Lower leg skin (tissue), 4 donors: Measurements from ENCODE around the gene FOXA1. TPM values are rescaled to one million over a fixed set of nuclear protein-coding genes. Genes with fewer than 3 reads are reported as not detected.

Experiments used
- DNase-seq, 2 donors: peaks; one replicate each; pipeline ENCODE4 v3.0.0-alpha.2; 2019; ENCODE audit warnings: low spot score in 2 of 2
- H3K4me3 ChIP-seq: fragments of 200-600 bp; sonication (generic); 2 replicates; pipeline ENCODE4 v1.5.1; 2017; ENCODE audit warnings: mild to moderate bottlenecking, low read depth; ENCODE audit not compliant: poor library complexity, severe bottlenecking
- CTCF ChIP-seq, 3 donors: fragments of 450-650 bp; IDR thresholded peaks; one replicate each; pipeline ENCODE4 v1.5.1; 2016; ENCODE audit warnings: antibody characterized with exemption in 3 of 3, mild to moderate bottlenecking in 3 of 3, moderate library complexity in 2 of 3
- POLR2A ChIP-seq, 2 donors: fragments of 450-650 bp; IDR thresholded peaks; one replicate each; pipeline ENCODE4 v1.6.1; 2016 to 2017; ENCODE audit warnings: antibody characterized with exemption in 2 of 2, mild to moderate bottlenecking in 1 of 2, moderate library complexity in 1 of 2
- WGBS, 2 donors: methylation state at CpG; one replicate each; pipeline ENCODE4 v1.1.5; 2018; 5-methylcytosine and 5-hydroxymethylcytosine counted together
- intact Hi-C: fragments of 100-400 bp; cut with DNase I; formaldehyde crosslinking; loops from one replicate; pipeline ENCODE4 v1.15.0; 2023; ENCODE audit warnings: low total_unique reads
- total RNA-seq, 4 donors: library from RNA; depleted of rRNA; stranded (reverse); fragments of >200 nt; gene quantifications; one replicate each; pipeline ENCODE4 v1.1.0, GENCODE V29; 2016

The FOXA1 gene
- total RNA-seq, 4 donors from 2014 or later: 2.7 to 9.8 (median 7.5) TPM

- no peak for TF ChIP-seq CTCF (IDR thresholded peaks at IDR 0.05)
- TF ChIP-seq POLR2A (IDR thresholded peaks at IDR 0.05): no peak
- no peak for DNase-seq
Measured at GRCh38 chr14:37596790-37597472, 1.9 kb upstream of the FOXA1 start.

GRCh38 chr14:37595809-37596621 lies 966 bp upstream of the FOXA1 start:
- intact Hi-C loops: no loop called here
- H3K4me3 ChIP-seq: no peak overlapping the region
- no peak for DNase-seq
- TF ChIP-seq CTCF (IDR thresholded peaks at IDR 0.05): no peak
- no peak for TF ChIP-seq POLR2A (IDR thresholded peaks at IDR 0.05)
- 5 to 6% methylated on average over 46 of the region's 46 CpGs for WGBS, 2 donors

More at GRCh38 chr14:37596790-37597472, 1.9 kb upstream of the FOXA1 start:
- no peak overlapping the region for H3K4me3 ChIP-seq
- 22 to 25% methylated on average over 7 of the region's 7 CpGs for WGBS, 2 donors
- intact Hi-C loops: no loop called here

GRCh38 chr14:37594238-37594970 lies 645 bp downstream of the FOXA1 start:
- peak in 1 of 2 donors; percentile 89 for DNase-seq
- WGBS, 2 donors: 2% methylated on average over 45 to 51 of the region's 56 CpGs
- H3K4me3 ChIP-seq: peak overlapping the region; percentile 33
- TF ChIP-seq CTCF (IDR thresholded peaks at IDR 0.05) (no peak), POLR2A (IDR thresholded peaks at IDR 0.05) (no peak)
- intact Hi-C loops: no loop called here

- intact Hi-C loops: no loop called here
- H3K4me3 ChIP-seq: no peak overlapping the region
- 17 to 24% methylated on average over 14 of the region's 14 CpGs for WGBS, 2 donors
- no peak for DNase-seq
- TF ChIP-seq CTCF (IDR thresholded peaks at IDR 0.05) (no peak), POLR2A (IDR thresholded peaks at IDR 0.05) (no peak)
Measured at GRCh38 chr14:37593511-37594237, 1.4 kb downstream of the FOXA1 start.
